ENCODE results near the gene ESYT2.

Gene ESYT2

GRCh38 chr7:158745057-158745715 lies 84.1 kb downstream of the ESYT2 start:
- in situ Hi-C loops (cut with MboI; ENCODE audit: low sequenced_read_pairs, unreplicated experiment) = no loop called here
- no peak for TF ChIP-seq CTCF (IDR thresholded peaks at IDR 0.05; ENCODE audit: borderline replicate concordance, control extremely low read depth, extremely low read depth, insufficient read depth, missing control alignments)
- no peak for DNase-seq (ENCODE audit: low spot score)

- no peak for TF ChIP-seq CTCF (IDR thresholded peaks at IDR 0.05; ENCODE audit: borderline replicate concordance, control extremely low read depth, extremely low read depth, insufficient read depth, missing control alignments)
- in situ Hi-C loops (cut with MboI; ENCODE audit: low sequenced_read_pairs, unreplicated experiment) = no loop called here
- DNase-seq (ENCODE audit: low spot score) = no peak
These were observed 85.2 kb downstream of the ESYT2 start for GRCh38 chr7:158744070-158744469.

- no peak for TF ChIP-seq CTCF (IDR thresholded peaks at IDR 0.05; ENCODE audit: borderline replicate concordance, control extremely low read depth, extremely low read depth, insufficient read depth, missing control alignments)
- in situ Hi-C loops (cut with MboI; ENCODE audit: low sequenced_read_pairs, unreplicated experiment) = no loop called here
- no peak for DNase-seq (ENCODE audit: low spot score)
These were observed 86.1 kb downstream of the ESYT2 start for GRCh38 chr7:158743219-158743618.

- in situ Hi-C loops (cut with MboI; ENCODE audit: low sequenced_read_pairs, unreplicated experiment) = no loop called here
- no peak for TF ChIP-seq CTCF (IDR thresholded peaks at IDR 0.05; ENCODE audit: borderline replicate concordance, control extremely low read depth, extremely low read depth, insufficient read depth, missing control alignments)
- no peak for DNase-seq (ENCODE audit: low spot score)
These were observed 87.1 kb downstream of the ESYT2 start for GRCh38 chr7:158742065-158742821.

- DNase-seq (ENCODE audit: low spot score) = no peak
- no peak for TF ChIP-seq CTCF (IDR thresholded peaks at IDR 0.05; ENCODE audit: borderline replicate concordance, control extremely low read depth, extremely low read depth, insufficient read depth, missing control alignments)
- in situ Hi-C loops (cut with MboI; ENCODE audit: low sequenced_read_pairs, unreplicated experiment) = no loop called here
These were observed 88.0 kb downstream of the ESYT2 start for GRCh38 chr7:158741294-158741666.

- no peak for TF ChIP-seq CTCF (IDR thresholded peaks at IDR 0.05; ENCODE audit: borderline replicate concordance, control extremely low read depth, extremely low read depth, insufficient read depth, missing control alignments)
- no peak for DNase-seq (ENCODE audit: low spot score)
- in situ Hi-C loops (cut with MboI; ENCODE audit: low sequenced_read_pairs, unreplicated experiment) = no loop called here
These were observed 88.5 kb downstream of the ESYT2 start for GRCh38 chr7:158740657-158741293.

All from GM13976 (cell line).